Measurements from ENCODE around the gene RFLNA.

Gene RFLNA

DNA sequence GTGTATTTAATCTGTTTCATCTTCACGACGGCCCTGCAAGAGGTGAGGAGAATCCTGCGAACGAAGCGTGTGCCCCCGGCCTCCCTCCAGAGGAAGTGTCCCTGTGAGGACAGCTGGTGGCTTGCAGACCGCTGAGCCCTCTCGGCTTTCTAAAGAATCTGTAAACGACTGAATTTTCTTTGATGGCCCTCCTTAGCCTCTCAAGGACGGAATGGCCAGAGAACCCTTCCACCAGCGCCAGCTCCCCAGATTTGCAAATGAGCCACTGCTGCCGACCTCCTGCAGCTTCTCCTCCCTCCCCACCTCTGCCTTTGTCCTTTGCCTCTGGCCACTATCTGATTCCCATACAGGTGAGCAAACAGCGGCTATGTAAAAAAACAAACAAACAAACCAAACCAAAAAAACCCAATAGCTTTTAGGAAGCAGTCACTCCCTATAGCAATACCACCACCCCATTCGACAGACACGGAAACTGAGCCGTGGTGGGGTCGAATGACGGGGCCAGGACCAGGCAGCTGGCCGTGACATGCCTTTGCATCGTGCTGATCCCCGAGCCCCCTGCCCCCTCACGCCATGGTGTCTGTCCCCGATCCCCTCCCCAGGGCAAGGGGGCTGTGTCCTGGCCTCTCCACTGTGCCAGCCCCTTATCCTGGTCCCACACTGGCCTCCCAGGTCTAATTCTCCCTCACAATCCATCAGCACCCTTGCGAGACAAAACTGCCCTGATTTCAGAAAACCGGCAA is 23.6 kb downstream of the RFLNA start:
- H2BK120ac ChIP-seq (ENCODE audit: insufficient read depth, low read length, poor library complexity) = no peak overlapping the region
- H3K36me3 ChIP-seq (ENCODE audit: control insufficient read depth in 1 of 2, insufficient read depth in 2 of 2, low read length in 2 of 2) = peaks cover under 1 to 1% of the 10 kb centered on the region in 2 experiments
- no peak overlapping the region for H3K23ac ChIP-seq (ENCODE audit: low read length)
- WGBS (ENCODE audit: extremely low coverage, insufficient coverage, insufficient read length) = no CpG with 5 or more reads among the region's 25 CpGs
- H3K27ac ChIP-seq (ENCODE audit: low read depth, low read length) = no peak overlapping the region
- DNase-seq = no peak
- no peaks in the 10 kb centered on the region for H3K79me2 ChIP-seq (ENCODE audit: control insufficient read depth, insufficient read depth, low read length, poor library complexity)
- no peak overlapping the region for H3K4me2 ChIP-seq (ENCODE audit: low read length)
- H3K9me3 ChIP-seq (ENCODE audit: insufficient read depth, low read depth, low read length) = no peaks in the 10 kb centered on the region
- no peak overlapping the region for H2BK12ac ChIP-seq (ENCODE audit: low read length)
- no peak overlapping the region for H3K4me3 ChIP-seq (ENCODE audit: low read depth, low read length)
- no peak overlapping the region for H2BK5ac ChIP-seq (ENCODE audit: low read depth, low read length, poor library complexity)
- no peak overlapping the region for H2AFZ ChIP-seq (ENCODE audit: insufficient read depth, low read length, poor library complexity)
- H3K14ac ChIP-seq (ENCODE audit: low read length) = no peak overlapping the region
- no peak overlapping the region for H3K9ac ChIP-seq (ENCODE audit: low read length)
- no peaks in the 10 kb centered on the region for H3K79me1 ChIP-seq (ENCODE audit: low read length)
- H3K27me3 ChIP-seq (ENCODE audit: insufficient read depth, low read length) = no peaks in the 10 kb centered on the region
- H4K91ac ChIP-seq (ENCODE audit: low read depth, low read length) = no peak overlapping the region
- no peaks in the 10 kb centered on the region for H3K4me1 ChIP-seq (ENCODE audit: control insufficient read depth in 1 of 2, insufficient read depth in 2 of 2, low read length in 2 of 2)
- no peak overlapping the region for H2AK5ac ChIP-seq (ENCODE audit: low read length)
- no peak overlapping the region for H3K18ac ChIP-seq (ENCODE audit: low read length)
- H3K4ac ChIP-seq (ENCODE audit: low read depth, low read length) = no peak overlapping the region
- no peak overlapping the region for H4K12ac ChIP-seq (ENCODE audit: low read depth, low read length)
- H4K8ac ChIP-seq (ENCODE audit: low read depth, low read length) = no peak overlapping the region

DNA sequence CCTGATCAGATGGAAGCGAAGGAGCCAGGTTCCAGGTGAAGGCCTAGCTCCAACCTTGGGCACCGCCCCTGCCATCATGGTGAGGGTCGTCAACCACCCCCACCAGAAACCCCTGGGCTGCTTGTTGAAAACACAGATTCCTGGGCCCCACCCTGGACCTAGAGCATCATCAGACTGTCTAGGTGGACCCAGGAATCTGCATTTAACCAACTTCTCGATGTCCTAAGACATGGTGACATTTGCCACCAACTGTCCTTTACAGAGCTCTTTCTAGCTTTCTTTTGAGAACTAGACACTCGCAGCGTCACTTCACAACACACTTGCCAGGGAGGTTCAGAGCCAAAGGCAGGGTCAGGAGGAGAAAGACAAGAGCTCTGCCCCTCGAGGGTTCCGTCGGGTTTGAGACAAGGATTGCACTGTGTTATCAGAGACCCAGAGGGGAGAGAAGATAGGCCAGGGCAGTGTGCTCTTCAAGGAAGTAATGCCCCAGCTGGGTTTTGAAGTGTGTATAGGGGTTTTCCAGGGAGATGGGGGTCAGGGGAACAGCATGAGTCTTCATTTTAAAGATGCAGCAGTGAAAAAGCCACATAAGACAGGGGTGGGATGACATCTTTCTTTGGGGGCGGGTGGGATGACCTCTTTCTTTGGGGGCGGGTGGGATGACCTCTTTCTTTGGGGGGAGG is 24.6 kb downstream of the RFLNA start:
- Histone ChIP-seq H3K4ac (ENCODE audit: low read depth, low read length) (no peak overlapping the region), H3K36me3 (ENCODE audit: control insufficient read depth in 1 of 2, insufficient read depth in 2 of 2, low read length in 2 of 2) (peaks cover 10 to 12% of the 10 kb centered on the region in 2 experiments), H3K79me2 (ENCODE audit: control insufficient read depth, insufficient read depth, low read length, poor library complexity) (no peaks in the 10 kb centered on the region), H4K91ac (ENCODE audit: low read depth, low read length) (no peak overlapping the region), H3K18ac (ENCODE audit: low read length) (no peak overlapping the region), H2AFZ (ENCODE audit: insufficient read depth, low read length, poor library complexity) (no peak overlapping the region), H3K9ac (ENCODE audit: low read length) (no peak overlapping the region), H3K27ac (ENCODE audit: low read depth, low read length) (no peak overlapping the region), H3K9me3 (ENCODE audit: insufficient read depth, low read depth, low read length) (peaks cover 10% of the 10 kb centered on the region), H3K4me2 (ENCODE audit: low read length) (no peak overlapping the region), H4K12ac (ENCODE audit: low read depth, low read length) (no peak overlapping the region), H3K4me1 (ENCODE audit: control insufficient read depth in 1 of 2, insufficient read depth in 2 of 2, low read length in 2 of 2) (no peaks in the 10 kb centered on the region), H2BK5ac (ENCODE audit: low read depth, low read length, poor library complexity) (no peak overlapping the region), H3K79me1 (ENCODE audit: low read length) (no peaks in the 10 kb centered on the region), H3K27me3 (ENCODE audit: insufficient read depth, low read length) (no peaks in the 10 kb centered on the region), H3K14ac (ENCODE audit: low read length) (no peak overlapping the region), H3K23ac (ENCODE audit: low read length) (no peak overlapping the region), H2AK5ac (ENCODE audit: low read length) (no peak overlapping the region), H4K8ac (ENCODE audit: low read depth, low read length) (no peak overlapping the region), H2BK120ac (ENCODE audit: insufficient read depth, low read length, poor library complexity) (no peak overlapping the region), H2BK12ac (ENCODE audit: low read length) (no peak overlapping the region), H3K4me3 (ENCODE audit: low read depth, low read length) (no peak overlapping the region)
- no CpG with 5 or more reads among the region's 11 CpGs for WGBS (ENCODE audit: extremely low coverage, insufficient coverage, insufficient read length)
- DNase-seq = peak in 1 of 2 donors; percentile 13

DNA sequence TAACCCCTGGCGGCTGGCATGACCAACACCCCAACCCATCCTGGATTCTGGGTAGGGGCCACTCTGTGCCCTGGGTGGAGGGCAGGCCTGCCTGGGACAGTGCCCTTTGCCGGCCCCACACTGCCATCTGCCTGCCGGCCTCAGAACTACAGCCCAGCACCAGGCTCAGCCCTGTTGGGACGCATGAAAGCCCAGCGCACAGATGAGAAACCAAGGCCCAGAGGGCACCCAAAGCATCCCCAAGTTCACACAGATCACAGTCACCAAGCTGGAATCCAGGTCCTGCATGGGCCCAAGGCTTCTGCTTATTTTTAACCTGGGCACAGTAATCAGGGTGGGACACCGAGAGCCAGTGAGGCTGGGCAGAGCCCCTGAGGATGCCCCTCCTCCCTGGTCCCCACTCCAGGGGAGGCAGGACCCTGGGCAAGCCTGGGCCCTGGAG is 26.2 kb downstream of the RFLNA start:
- Histone ChIP-seq H3K27ac (ENCODE audit: low read depth, low read length) (no peak overlapping the region), H3K79me2 (ENCODE audit: control insufficient read depth, insufficient read depth, low read length, poor library complexity) (no peaks in the 10 kb centered on the region), H4K91ac (ENCODE audit: low read depth, low read length) (no peak overlapping the region), H2BK5ac (ENCODE audit: low read depth, low read length, poor library complexity) (no peak overlapping the region), H3K23ac (ENCODE audit: low read length) (no peak overlapping the region), H3K36me3 (ENCODE audit: control insufficient read depth in 1 of 2, insufficient read depth in 2 of 2, low read length in 2 of 2) (peaks cover 24 to 27% of the 10 kb centered on the region in 2 experiments), H3K4me2 (ENCODE audit: low read length) (no peak overlapping the region), H3K27me3 (ENCODE audit: insufficient read depth, low read length) (no peaks in the 10 kb centered on the region), H2BK120ac (ENCODE audit: insufficient read depth, low read length, poor library complexity) (no peak overlapping the region), H2BK12ac (ENCODE audit: low read length) (no peak overlapping the region), H4K12ac (ENCODE audit: low read depth, low read length) (no peak overlapping the region), H3K18ac (ENCODE audit: low read length) (no peak overlapping the region), H3K9ac (ENCODE audit: low read length) (no peak overlapping the region), H3K4me3 (ENCODE audit: low read depth, low read length) (no peak overlapping the region), H3K4ac (ENCODE audit: low read depth, low read length) (no peak overlapping the region), H4K8ac (ENCODE audit: low read depth, low read length) (no peak overlapping the region), H3K4me1 (ENCODE audit: control insufficient read depth in 1 of 2, insufficient read depth in 2 of 2, low read length in 2 of 2) (no peaks in the 10 kb centered on the region), H2AK5ac (ENCODE audit: low read length) (no peak overlapping the region), H3K79me1 (ENCODE audit: low read length) (no peaks in the 10 kb centered on the region), H3K9me3 (ENCODE audit: insufficient read depth, low read depth, low read length) (peaks cover 17% of the 10 kb centered on the region), H3K14ac (ENCODE audit: low read length) (no peak overlapping the region), H2AFZ (ENCODE audit: insufficient read depth, low read length, poor library complexity) (no peak overlapping the region)
- DNase-seq = peak; percentile 69 to 87
- no CpG with 5 or more reads among the region's 6 CpGs for WGBS (ENCODE audit: extremely low coverage, insufficient coverage, insufficient read length)

DNA sequence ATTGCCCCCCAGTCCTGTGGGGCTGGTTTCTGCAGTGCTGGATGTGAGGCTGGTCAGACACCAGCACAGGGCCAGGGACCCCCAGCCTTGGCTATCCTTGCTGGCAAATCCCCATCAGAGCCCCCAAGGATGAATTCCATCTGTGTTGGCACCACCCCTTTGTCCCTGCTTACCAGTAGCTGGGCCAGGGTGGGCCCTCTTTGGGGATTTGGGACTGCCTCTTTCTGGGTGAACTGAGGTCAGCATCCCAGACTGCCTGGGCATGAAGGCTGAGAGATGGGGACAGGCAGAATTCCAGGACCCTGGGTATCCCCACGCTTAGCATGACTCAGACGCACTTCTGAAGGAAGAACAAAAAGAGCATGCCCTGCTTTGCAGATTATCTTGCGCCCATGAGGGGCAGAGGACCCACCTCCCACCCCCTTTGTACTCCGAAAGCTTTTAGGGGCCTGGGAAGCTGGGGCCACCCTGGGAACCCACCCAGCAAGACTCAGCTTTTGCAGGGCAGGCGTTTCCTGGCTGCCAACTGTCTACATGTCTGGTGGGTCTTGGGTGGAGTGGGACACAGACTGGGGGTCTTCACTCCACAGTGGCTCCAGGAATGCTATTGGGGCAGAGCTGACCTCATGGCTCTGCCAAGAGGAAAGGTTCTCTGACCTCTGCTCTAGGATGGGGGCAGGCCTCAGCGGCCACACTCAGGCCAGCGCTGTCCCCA is 26.8 kb downstream of the RFLNA start:
- WGBS (ENCODE audit: extremely low coverage, insufficient coverage, insufficient read length) = no CpG with 5 or more reads among the region's 7 CpGs
- no peak for DNase-seq

More for the DNA sequence above, 26.8 kb downstream of the RFLNA start:
- Histone ChIP-seq H3K4ac (ENCODE audit: low read depth, low read length) (no peak overlapping the region), H3K27me3 (ENCODE audit: insufficient read depth, low read length) (no peaks in the 10 kb centered on the region), H4K91ac (ENCODE audit: low read depth, low read length) (no peak overlapping the region), H3K4me1 (ENCODE audit: control insufficient read depth in 1 of 2, insufficient read depth in 2 of 2, low read length in 2 of 2) (no peaks in the 10 kb centered on the region), H3K36me3 (ENCODE audit: control insufficient read depth in 1 of 2, insufficient read depth in 2 of 2, low read length in 2 of 2) (peaks cover 30 to 33% of the 10 kb centered on the region in 2 experiments), H3K9ac (ENCODE audit: low read length) (no peak overlapping the region), H3K23ac (ENCODE audit: low read length) (no peak overlapping the region), H3K4me2 (ENCODE audit: low read length) (no peak overlapping the region), H3K14ac (ENCODE audit: low read length) (no peak overlapping the region), H3K27ac (ENCODE audit: low read depth, low read length) (no peak overlapping the region), H3K18ac (ENCODE audit: low read length) (no peak overlapping the region), H4K8ac (ENCODE audit: low read depth, low read length) (no peak overlapping the region), H3K79me2 (ENCODE audit: control insufficient read depth, insufficient read depth, low read length, poor library complexity) (no peaks in the 10 kb centered on the region), H2BK120ac (ENCODE audit: insufficient read depth, low read length, poor library complexity) (no peak overlapping the region), H3K79me1 (ENCODE audit: low read length) (no peaks in the 10 kb centered on the region), H2BK5ac (ENCODE audit: low read depth, low read length, poor library complexity) (no peak overlapping the region), H2BK12ac (ENCODE audit: low read length) (no peak overlapping the region), H2AK5ac (ENCODE audit: low read length) (no peak overlapping the region), H2AFZ (ENCODE audit: insufficient read depth, low read length, poor library complexity) (no peak overlapping the region), H3K9me3 (ENCODE audit: insufficient read depth, low read depth, low read length) (peaks cover 19% of the 10 kb centered on the region), H3K4me3 (ENCODE audit: low read depth, low read length) (no peak overlapping the region), H4K12ac (ENCODE audit: low read depth, low read length) (no peak overlapping the region)

Measured in trophoblast cell (in vitro differentiated cells and primary cell).